PC-3 (cell line): ENCODE data around the gene ELK1.

ENCODE experiments used
- EZH2phosphoT487 ChIP-seq: fragments of 300-600 bp; sonication (generic); IDR thresholded peaks from 2 replicates; pipeline ENCODE4 v1.6.1; 2018; ENCODE audit warnings: mild to moderate bottlenecking, antibody characterized with exemption, low read length, borderline replicate concordance
- TF ChIP-seq, protein P1 (sequence below): fragments of 300-600 bp; sonication (generic); conservative IDR thresholded peaks from 2 replicates; pipeline ENCODE4 v1.5.1; 2017; ENCODE audit warnings: antibody characterized with exemption, low read depth, mild to moderate bottlenecking, low read length

DNA sequence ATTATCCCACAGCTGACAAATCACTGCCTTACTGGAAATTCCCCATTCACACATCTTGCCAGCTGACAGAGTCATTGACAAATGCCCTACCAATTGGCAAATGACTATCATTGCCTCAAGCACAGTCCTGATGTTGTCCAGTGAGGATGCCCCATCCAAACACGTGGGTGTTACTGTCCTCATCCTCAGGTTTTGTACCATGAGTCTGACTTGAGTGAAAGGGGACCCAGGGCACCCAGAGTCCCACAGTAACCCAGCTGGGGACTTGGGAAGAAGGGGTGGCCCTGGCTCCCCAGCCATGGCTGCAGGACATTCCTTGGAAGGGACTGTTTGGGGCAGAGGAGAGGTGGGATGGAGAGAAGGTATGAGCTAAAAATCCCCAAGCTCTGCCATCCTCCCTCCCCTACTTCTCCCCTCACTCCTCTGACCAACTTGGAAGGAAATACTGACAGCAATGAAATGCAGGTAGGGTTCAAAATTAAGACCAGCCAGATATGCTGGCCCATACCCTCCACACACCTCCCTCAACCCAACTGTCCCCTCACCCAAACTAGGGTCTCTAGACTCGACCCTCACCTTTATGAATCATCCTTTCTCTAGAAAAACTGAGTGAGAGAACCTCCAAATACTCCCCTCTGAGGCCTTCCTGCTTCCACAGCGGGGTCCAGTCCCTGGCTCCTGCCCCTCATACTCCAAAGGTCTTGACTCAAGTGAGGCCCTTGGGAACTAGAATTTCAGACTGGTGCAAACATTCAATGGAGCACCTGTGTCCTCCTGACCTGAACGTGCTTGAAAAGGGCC is 63.1 kb downstream of the ELK1 start:
- TF ChIP-seq, protein P1, sequence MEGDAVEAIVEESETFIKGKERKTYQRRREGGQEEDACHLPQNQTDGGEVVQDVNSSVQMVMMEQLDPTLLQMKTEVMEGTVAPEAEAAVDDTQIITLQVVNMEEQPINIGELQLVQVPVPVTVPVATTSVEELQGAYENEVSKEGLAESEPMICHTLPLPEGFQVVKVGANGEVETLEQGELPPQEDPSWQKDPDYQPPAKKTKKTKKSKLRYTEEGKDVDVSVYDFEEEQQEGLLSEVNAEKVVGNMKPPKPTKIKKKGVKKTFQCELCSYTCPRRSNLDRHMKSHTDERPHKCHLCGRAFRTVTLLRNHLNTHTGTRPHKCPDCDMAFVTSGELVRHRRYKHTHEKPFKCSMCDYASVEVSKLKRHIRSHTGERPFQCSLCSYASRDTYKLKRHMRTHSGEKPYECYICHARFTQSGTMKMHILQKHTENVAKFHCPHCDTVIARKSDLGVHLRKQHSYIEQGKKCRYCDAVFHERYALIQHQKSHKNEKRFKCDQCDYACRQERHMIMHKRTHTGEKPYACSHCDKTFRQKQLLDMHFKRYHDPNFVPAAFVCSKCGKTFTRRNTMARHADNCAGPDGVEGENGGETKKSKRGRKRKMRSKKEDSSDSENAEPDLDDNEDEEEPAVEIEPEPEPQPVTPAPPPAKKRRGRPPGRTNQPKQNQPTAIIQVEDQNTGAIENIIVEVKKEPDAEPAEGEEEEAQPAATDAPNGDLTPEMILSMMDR, result no peak
- TF ChIP-seq EZH2phosphoT487, result no peak
